ENCODE results near the gene HBG1. TPM values are rescaled to one million over a fixed set of nuclear protein-coding genes. Genes with fewer than 3 reads are reported as not detected.

The HBG1 gene
- total and polyA plus RNA-seq, 8 donors, result 3.5 to 2,797 (median 512) TPM; not detected in 2

DNA sequence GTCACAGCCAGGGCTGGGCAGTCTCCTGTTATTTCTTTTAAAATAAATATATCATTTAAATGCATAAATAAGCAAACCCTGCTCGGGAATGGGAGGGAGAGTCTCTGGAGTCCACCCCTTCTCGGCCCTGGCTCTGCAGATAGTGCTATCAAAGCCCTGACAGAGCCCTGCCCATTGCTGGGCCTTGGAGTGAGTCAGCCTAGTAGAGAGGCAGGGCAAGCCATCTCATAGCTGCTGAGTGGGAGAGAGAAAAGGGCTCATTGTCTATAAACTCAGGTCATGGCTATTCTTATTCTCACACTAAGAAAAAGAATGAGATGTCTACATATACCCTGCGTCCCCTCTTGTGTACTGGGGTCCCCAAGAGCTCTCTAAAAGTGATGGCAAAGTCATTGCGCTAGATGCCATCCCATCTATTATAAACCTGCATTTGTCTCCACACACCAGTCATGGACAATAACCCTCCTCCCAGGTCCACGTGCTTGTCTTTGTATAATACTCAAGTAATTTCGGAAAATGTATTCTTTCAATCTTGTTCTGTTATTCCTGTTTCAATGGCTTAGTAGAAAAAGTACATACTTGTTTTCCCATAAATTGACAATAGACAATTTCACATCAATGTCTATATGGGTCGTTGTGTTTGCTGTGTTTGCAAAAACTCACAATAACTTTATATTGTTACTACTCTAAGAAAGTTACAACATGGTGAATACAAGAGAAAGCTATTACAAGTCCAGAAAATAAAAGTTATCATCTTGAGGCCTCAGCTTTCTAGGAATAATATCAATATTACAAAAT is 38.6 kb upstream of the HBG1 start:
- Histone ChIP-seq H3K27ac (no peak overlapping the region), H3K9me3 (no peaks in the 10 kb centered on the region), H3K4me1 (no peaks in the 10 kb centered on the region), H3K27me3 (no peaks in the 10 kb centered on the region), H3K4me3 (no peak overlapping the region), H3K36me3 (no peaks in the 10 kb centered on the region)
- ATAC-seq (no peak), DNase-seq (no peak)
- TF ChIP-seq, protein P1, sequence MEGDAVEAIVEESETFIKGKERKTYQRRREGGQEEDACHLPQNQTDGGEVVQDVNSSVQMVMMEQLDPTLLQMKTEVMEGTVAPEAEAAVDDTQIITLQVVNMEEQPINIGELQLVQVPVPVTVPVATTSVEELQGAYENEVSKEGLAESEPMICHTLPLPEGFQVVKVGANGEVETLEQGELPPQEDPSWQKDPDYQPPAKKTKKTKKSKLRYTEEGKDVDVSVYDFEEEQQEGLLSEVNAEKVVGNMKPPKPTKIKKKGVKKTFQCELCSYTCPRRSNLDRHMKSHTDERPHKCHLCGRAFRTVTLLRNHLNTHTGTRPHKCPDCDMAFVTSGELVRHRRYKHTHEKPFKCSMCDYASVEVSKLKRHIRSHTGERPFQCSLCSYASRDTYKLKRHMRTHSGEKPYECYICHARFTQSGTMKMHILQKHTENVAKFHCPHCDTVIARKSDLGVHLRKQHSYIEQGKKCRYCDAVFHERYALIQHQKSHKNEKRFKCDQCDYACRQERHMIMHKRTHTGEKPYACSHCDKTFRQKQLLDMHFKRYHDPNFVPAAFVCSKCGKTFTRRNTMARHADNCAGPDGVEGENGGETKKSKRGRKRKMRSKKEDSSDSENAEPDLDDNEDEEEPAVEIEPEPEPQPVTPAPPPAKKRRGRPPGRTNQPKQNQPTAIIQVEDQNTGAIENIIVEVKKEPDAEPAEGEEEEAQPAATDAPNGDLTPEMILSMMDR (IDR thresholded peaks at IDR 0.05), result no peak
- intact Hi-C loops (cut with DNase I), result no loop called here

DNA sequence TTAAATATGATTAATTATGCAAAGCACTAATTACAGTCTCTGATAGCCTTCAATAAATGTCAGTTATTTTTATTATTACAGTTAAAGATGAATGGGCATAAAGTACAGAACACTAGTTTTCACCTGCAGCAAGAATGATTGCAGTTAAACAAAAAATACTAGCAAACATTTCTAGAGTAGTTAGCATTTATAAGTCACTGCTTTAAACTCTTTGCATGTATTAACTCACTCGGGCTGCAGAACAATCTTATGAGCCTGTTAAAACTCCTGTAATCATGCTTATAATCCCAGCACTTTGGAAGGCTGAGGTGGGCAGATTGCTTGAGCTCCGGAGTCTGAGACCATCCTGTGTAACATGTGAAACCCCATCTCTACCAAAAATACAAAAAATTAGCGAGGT is 37.2 kb upstream of the HBG1 start:
- TF ChIP-seq, protein P1 (IDR thresholded peaks at IDR 0.05), result no peak
- H3K36me3 ChIP-seq, result no peaks in the 10 kb centered on the region
- no peaks in the 10 kb centered on the region for H3K4me1 ChIP-seq
- H3K4me3 ChIP-seq, result no peak overlapping the region
- H3K27me3 ChIP-seq, result no peaks in the 10 kb centered on the region
- intact Hi-C loops (cut with DNase I), result no loop called here
- H3K27ac ChIP-seq, result no peak overlapping the region
- H3K9me3 ChIP-seq, result no peaks in the 10 kb centered on the region
- ATAC-seq, result no peak
- DNase-seq, result no peak

DNA sequence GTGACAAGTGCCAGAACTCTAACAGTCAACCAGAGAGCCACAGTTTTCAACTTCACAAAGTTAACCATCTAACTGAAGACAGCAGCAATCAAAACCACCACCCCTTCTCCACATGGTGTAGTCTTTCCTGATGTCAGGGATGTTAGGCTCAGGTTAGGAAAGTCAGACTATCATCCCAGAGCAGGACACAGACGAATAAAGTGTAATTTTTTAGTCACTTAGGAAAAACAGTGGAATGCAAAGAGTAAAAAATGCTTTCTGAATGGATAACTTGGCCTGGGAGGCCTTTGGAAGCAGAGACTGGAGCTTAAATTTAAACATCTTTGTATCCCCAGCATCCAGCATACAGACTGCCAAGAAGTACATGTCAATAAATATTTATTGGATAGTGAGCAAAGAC is 36.7 kb upstream of the HBG1 start:
- TF ChIP-seq, protein P1 (IDR thresholded peaks at IDR 0.05), result no peak
- H3K4me3 ChIP-seq, result no peak overlapping the region
- H3K4me1 ChIP-seq, result no peaks in the 10 kb centered on the region
- no peak for DNase-seq
- no peaks in the 10 kb centered on the region for H3K27me3 ChIP-seq
- H3K9me3 ChIP-seq, result no peaks in the 10 kb centered on the region
- no peak overlapping the region for H3K27ac ChIP-seq
- intact Hi-C loops (cut with DNase I), result no loop called here
- H3K36me3 ChIP-seq, result no peaks in the 10 kb centered on the region
- no peak for ATAC-seq

DNA sequence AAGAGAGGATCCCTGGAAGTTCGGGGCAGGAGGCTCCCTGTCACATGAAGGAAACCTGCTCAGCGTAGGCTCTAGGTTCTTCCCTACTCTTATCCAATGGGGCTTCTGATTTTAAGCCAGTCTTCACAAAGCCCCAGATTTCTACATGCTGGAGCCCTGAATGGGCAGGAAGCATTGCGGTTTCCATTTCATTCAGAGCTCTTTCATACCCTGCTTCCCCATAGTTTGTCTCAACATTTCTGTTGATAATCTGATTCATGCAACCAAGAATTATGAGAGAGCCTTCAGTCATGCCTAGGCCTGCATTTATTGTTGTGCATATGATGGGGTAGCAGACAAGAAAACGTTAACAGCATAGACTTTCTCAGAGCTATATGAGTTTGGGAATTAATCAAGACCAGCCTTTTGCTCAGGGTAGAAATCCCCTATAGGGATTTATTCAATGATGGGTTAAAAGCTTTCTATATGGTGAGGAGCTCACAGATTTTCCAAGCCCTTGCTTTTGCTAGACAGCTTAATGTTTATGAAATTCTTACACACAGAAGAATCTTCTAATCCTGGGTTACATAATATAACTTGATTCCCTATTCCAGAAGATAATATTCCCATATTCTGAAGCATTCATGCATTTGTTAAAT is 36.2 kb upstream of the HBG1 start:
- no peaks in the 10 kb centered on the region for H3K4me1 ChIP-seq
- H3K4me3 ChIP-seq, result no peak overlapping the region
- no peaks in the 10 kb centered on the region for H3K36me3 ChIP-seq
- DNase-seq (no peak), ATAC-seq (no peak)
- intact Hi-C loops (cut with DNase I), result no loop called here
- TF ChIP-seq, protein P1 (IDR thresholded peaks at IDR 0.05), result no peak
- H3K27me3 ChIP-seq, result no peaks in the 10 kb centered on the region
- no peaks in the 10 kb centered on the region for H3K9me3 ChIP-seq
- H3K27ac ChIP-seq, result no peak overlapping the region

DNA sequence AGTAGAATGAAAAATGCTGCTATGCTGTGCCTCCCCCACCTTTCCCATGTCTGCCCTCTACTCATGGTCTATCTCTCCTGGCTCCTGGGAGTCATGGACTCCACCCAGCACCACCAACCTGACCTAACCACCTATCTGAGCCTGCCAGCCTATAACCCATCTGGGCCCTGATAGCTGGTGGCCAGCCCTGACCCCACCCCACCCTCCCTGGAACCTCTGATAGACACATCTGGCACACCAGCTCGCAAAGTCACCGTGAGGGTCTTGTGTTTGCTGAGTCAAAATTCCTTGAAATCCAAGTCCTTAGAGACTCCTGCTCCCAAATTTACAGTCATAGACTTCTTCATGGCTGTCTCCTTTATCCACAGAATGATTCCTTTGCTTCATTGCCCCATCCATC is 35.0 kb upstream of the HBG1 start:
- TF ChIP-seq, protein P1 (IDR thresholded peaks at IDR 0.05), result no peak
- ATAC-seq (no peak), DNase-seq (no peak)
- H3K4me3 ChIP-seq, result no peak overlapping the region
- H3K27me3 ChIP-seq, result no peaks in the 10 kb centered on the region
- no peaks in the 10 kb centered on the region for H3K9me3 ChIP-seq
- H3K4me1 ChIP-seq, result no peaks in the 10 kb centered on the region
- H3K36me3 ChIP-seq, result no peaks in the 10 kb centered on the region
- intact Hi-C loops (cut with DNase I), result no loop called here
- no peak overlapping the region for H3K27ac ChIP-seq

Measured in left lung (tissue), 10 donors.